ENCODE measurements around the gene SPHKAP. TPM values are rescaled to one million over a fixed set of nuclear protein-coding genes. Genes with fewer than 3 reads are reported as not detected.
"Not testable (repeated sequence)": the region's sequence is repeated elsewhere in the genome, so short reads cannot be mapped to it uniquely, and the experiment has no call there.

Gene SPHKAP, protein sequence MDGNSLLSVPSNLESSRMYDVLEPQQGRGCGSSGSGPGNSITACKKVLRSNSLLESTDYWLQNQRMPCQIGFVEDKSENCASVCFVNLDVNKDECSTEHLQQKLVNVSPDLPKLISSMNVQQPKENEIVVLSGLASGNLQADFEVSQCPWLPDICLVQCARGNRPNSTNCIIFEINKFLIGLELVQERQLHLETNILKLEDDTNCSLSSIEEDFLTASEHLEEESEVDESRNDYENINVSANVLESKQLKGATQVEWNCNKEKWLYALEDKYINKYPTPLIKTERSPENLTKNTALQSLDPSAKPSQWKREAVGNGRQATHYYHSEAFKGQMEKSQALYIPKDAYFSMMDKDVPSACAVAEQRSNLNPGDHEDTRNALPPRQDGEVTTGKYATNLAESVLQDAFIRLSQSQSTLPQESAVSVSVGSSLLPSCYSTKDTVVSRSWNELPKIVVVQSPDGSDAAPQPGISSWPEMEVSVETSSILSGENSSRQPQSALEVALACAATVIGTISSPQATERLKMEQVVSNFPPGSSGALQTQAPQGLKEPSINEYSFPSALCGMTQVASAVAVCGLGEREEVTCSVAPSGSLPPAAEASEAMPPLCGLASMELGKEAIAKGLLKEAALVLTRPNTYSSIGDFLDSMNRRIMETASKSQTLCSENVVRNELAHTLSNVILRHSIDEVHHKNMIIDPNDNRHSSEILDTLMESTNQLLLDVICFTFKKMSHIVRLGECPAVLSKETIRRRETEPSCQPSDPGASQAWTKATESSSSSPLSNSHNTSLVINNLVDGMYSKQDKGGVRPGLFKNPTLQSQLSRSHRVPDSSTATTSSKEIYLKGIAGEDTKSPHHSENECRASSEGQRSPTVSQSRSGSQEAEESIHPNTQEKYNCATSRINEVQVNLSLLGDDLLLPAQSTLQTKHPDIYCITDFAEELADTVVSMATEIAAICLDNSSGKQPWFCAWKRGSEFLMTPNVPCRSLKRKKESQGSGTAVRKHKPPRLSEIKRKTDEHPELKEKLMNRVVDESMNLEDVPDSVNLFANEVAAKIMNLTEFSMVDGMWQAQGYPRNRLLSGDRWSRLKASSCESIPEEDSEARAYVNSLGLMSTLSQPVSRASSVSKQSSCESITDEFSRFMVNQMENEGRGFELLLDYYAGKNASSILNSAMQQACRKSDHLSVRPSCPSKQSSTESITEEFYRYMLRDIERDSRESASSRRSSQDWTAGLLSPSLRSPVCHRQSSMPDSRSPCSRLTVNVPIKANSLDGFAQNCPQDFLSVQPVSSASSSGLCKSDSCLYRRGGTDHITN (N-terminal part only)
- total RNA-seq, result not detected

GRCh38 chr2:228181098-228182019 lies at the start of gene SPHKAP:
SPHKAP (minus strand) TSS chr2:228181687; CDS start chr2:228181598, 89 bp downstream.
- DNase-seq (ENCODE audit: low spot score), result no peak

- DNase-seq (ENCODE audit: low spot score), result no peak
Observed at GRCh38 chr2:228227466-228227865, 46.0 kb upstream of the SPHKAP start.

DNA sequence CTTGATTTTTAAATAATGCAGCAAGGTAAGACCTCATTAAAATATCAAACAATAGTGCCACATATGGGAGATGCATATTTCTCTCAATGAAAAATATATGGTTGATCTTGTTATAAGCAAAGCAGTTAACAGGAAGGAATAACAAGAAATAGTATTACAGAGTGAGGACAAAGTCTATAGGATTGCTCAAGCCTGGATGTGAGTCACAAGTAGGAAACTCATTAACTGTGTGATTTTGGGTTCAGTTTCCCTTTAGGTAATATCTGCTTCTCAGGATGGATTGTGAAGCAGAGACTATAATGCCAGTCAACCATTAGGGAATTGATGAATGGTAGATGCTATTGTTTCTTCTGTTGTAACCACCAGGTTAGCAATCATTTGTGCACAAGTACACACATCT lies 42.9 kb upstream of the SPHKAP start:
- no peak for DNase-seq (ENCODE audit: low spot score)

GRCh38 chr2:228218593-228218992 lies 37.1 kb upstream of the SPHKAP start:
- DNase-seq (ENCODE audit: low spot score), result not testable (repeated sequence)

GRCh38 chr2:228197504-228197903 lies 16.0 kb upstream of the SPHKAP start:
- no peak for DNase-seq (ENCODE audit: low spot score)

- DNase-seq (ENCODE audit: low spot score), result no peak
Observed at GRCh38 chr2:228180181-228181097, 1.0 kb downstream of the SPHKAP start.

- no peak for DNase-seq (ENCODE audit: low spot score)
Observed at GRCh38 chr2:228167290-228167689, 14.2 kb downstream of the SPHKAP start.

DNA sequence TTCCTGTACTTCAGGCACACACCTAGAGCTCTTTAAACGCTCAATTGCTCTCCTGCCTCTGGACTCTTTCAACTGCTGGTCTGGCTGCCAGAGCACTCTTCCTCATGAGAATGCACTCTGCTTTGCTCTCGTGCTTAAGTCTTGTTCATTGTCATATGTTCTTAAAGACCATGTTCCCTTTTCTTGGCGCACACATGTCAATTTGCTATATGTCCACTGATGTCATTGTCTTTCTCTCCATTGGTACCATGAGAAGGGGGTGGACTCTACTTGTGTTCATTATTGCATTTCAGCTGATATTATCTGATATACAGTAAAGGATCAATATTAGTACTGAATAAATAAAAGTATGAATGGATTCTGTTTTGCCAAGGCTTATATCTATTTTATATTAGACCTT lies 16.8 kb downstream of the SPHKAP start:
- no peak for DNase-seq (ENCODE audit: low spot score)

- no peak for DNase-seq (ENCODE audit: low spot score)
Observed at GRCh38 chr2:228157841-228158240, 23.6 kb downstream of the SPHKAP start.

DNA sequence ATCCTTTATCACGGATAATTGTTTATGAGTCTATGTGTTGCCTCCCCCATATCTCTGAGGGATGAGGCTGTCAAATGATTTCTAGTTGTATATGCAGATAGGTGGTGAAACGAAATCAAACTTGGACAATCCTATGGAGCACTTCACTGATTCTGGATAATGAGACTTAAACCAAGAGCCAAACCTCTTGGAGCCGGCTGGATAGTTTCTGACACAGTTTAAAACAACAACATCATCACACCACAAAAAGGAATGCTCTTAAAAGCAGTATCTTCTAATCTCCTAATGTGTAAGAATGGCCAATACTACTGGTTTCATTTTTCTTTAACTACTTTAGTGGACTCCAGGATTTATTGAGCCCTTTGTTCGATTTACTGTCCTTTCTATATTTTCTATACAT lies 36.5 kb downstream of the SPHKAP start:
- no peak for DNase-seq (ENCODE audit: low spot score)

DNA sequence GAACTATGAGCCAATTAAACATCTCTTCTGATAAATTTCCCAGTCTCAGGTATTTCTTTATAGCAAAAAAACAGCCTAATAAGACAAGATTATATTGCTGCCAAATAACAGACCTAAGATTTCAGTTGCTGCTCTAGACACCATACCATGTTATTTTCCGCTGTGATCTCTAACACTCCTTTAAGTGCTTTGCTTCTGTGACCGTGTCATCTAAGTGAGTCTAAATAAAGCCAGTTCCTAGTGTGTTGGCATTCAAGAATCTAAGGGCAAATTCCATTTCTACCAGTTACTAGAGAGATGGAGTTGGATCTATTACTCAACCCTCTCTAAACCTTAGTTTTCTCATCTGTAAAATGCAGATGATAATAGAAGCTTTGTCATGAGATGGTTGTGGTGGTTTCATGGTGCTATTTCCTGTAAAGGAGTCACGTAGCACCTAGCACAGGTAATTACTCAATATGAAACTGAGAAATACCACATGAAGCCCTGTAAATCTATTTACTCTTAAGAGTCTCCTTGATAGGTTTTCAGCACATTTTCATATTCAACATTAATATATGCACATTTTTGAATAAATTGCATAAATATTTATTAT lies 40.5 kb downstream of the SPHKAP start:
- no peak for DNase-seq (ENCODE audit: low spot score)

DNA sequence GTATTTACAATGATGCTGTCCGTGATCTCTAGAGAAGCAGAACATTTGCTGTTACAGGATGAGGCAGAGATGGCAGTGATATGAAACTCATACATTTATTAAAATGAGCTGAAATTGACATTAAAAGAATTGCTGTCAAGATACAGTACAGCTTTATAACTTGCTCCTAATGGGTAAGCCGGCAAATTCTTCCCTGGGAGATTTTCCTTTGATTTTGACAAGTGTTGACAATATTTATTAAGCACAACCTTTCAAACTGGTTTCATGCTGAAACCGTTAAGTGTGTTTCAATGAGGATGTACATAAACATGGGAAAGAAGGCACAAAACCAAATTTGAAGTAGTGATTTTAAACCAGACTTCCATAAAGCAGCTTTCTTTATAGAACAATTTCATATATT lies 45.5 kb downstream of the SPHKAP start:
- DNase-seq (ENCODE audit: low spot score), result no peak

GRCh38 chr2:228135300-228135699 lies 46.2 kb downstream of the SPHKAP start:
- DNase-seq (ENCODE audit: low spot score), result no peak

DNA sequence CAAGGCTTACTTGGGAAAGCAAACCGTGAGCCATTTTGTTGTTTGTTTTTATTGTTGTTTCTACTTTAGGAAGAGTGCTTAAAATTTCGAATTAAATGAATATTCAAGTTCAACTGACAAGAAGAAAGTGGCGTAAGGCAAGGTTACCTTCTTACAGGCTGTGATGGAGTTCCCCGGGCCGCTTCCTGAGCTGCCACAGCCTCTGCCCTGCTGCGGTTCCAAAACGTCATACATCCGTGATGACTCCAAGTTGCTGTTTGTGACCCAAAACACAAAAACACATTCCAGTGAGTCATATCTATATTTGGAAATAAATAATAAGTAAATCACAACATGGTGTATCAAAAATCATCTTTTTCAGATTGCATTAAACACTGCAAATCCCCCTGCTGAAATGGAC lies 49.7 kb downstream of the SPHKAP start:
- DNase-seq (ENCODE audit: low spot score), result no peak

DNA sequence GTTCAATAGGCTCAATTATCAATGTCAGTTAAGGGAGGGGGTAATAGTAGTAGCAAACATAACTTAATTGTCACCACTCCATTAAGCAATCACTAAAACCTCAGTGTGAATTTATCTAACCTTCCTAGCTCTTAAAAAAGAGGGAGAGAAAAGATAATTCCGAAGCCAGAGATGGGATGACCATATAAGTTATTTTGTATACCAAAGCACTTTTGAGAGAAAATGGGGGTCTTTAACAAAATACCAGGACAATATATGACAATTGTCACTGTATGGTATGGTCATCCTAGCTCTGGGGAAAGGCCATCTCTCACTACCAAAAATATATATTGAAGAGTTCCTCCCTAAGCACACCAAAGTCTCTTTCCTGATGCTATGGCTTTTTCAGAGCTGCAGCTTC lies 55.1 kb downstream of the SPHKAP start:
- DNase-seq (ENCODE audit: low spot score), result no peak

DNA sequence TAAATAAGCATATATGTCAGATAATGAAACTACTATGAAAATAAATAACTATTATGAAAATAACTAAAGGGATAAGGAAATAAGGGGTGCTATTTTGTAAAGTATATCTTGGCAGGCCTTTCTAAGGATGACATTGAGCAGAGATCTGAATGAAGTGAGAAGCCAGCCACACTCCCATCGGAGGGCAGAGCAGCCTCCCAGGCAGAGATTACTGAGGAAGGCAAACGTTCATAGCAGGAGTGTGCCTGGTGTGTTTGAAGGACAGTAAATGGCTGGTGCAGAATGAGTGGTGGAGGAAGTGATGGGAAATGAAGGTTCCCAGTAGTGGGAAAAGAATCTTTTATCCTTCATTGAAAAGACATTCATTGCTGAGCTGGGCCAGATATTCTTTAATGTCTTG lies 62.5 kb downstream of the SPHKAP start:
- DNase-seq (ENCODE audit: low spot score), result no peak

GRCh38 chr2:228107846-228108245 lies 73.6 kb downstream of the SPHKAP start:
- no peak for DNase-seq (ENCODE audit: low spot score)

DNA sequence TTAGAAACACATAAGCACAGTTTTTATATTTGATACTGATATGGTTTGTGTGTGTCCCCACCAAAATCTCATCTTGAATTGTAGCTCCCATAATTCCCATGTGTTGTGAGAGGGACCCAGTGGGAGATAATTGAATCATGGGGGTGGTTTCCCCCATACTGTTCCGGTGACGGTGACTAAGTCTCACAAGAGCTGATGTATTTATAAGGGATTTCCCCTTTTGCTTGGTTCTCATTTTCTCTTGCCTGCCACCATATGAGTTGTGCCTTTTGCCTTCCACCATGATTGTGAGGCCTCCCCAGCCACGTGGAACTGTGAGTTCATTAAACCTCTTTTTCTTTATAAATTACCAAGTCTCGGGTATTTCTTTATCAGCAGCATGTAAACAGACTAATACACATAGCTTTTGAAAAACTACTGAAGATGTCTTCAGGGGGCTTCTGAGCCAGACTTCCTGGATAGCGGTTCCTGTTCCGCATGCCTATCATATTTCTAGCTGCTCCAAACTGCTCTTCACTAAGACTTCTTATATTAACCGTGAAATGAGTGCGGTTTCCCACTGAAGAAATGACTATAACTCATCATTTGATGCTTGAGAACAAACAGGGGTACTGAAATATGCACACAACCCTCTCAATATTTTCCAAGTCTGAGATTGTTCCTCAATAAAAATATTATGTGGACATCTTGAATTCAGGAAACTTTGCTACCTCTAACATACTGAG lies 75.8 kb downstream of the SPHKAP start:
- no peak for DNase-seq (ENCODE audit: low spot score)

DNA sequence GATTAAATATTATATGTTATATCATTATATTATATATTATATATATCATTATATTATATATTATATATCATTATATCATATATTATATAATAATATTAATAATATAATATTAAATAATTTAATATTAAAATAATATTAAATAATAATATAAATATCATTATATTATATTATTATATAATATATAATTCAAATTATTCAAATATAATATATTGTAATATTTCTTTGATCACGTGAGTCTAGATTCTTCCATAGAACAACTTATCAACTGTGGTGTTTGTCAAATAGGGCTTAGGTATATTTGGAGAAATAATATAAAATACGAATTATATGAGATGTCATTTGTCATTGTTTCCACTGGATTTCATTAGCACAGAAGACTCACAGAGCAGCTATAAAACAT lies 77.3 kb downstream of the SPHKAP start:
- no peak for DNase-seq (ENCODE audit: low spot score)

All from ureter (tissue), 1 donor.